Daoy (cell line): ENCODE data around the gene SDCBP2. TPM values are rescaled to one million over a fixed set of nuclear protein-coding genes. Genes with fewer than 3 reads are reported as not detected.

Source experiments
- DNase-seq: peaks from one replicate; pipeline ENCODE4 v3.0.0-alpha.2; 2015; ENCODE audit warnings: low read depth
- total RNA-seq: library from RNA; depleted of rRNA; stranded (reverse); fragments of >200 nt; shearing (Covaris generic); gene quantifications from 2 replicates; pipeline ENCODE4 v1.2.3, GENCODE V29; 2014

Gene SDCBP2
- total RNA-seq, 1 experiment from 2014 or later: 3.7 TPM

DNA sequence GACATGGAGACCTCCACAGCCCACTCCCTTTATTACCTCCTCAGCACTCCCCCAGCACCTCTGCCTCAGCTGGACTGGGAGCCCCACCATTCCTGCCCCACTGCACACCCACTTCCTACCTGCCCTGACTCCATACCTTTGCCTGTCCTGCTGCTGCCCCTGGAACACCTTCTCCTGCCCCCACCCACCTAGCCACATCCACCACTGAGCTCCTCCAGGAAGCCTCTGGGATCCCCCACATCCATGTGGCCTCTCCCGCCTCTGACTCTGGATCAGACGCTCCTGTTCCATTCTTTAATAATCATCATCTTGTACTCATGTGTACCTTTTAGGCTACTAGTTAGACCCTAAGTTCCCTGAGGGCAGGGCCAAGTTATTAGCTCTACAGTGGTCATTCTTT lies 2.2 kb upstream of the SDCBP2 start:
- no peak for DNase-seq

DNA sequence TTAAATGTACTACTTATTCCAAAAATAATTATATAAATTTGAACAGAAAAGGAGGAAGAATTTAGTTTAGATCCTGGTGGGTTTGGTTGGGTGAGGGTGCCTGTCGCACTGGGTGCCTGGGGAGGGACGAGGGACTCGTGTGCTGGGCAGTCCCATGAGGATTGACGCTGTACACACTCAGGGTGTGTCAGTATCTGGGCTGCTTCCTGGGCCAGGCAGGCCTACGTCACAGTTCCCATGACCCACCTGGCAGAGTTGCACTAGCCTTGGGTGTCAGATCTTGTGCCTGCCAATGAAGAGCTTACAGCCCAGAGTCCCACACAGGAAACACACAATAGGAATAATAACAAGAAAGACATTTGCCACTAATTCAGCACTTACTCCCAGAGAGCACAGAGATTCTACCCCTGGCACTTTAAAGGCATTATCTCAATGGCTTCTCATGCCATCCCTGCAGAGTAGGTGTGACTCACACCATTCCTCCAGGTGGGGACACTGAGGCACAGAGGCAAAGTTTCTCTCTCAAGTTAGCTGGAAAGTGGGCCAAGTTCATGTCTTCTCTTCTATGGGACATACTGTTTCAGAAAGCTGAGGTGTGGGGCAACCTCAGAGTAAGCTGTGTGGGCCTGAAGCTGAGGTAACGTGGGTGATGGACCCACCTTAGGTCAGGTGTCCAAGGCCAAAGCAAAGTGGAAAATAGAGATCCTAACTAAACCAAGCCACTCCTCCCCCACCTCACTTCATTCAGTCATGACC lies 1.3 kb upstream of the SDCBP2 start:
- DNase-seq: no peak

- DNase-seq: no peak
These were observed 886 bp downstream of the SDCBP2 start for GRCh38 chr20:1327827-1328679.

DNA sequence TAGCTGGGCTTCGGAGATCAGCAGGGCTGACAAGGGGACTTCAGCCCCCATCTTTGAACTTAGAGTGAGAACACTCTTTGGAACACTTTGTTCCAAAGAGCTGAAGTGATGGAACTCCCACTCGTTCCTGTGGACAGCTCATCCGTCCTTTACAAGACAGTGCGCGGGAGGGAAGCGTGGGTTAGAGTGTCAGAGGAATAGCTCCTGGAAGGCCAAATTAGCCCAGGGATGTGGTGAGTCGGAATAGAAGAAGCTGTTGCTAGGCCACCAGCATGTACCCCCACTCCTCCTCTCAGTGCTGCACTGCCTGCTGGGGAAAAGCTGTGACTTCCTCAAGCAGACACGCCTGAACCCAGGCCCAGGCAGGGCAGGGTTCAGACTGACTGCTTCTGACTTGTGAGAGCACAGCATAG lies 1.7 kb downstream of the SDCBP2 start:
- DNase-seq: no peak

- DNase-seq: no peak
These were observed 2.7 kb downstream of the SDCBP2 start for GRCh38 chr20:1326031-1326930.

DNA sequence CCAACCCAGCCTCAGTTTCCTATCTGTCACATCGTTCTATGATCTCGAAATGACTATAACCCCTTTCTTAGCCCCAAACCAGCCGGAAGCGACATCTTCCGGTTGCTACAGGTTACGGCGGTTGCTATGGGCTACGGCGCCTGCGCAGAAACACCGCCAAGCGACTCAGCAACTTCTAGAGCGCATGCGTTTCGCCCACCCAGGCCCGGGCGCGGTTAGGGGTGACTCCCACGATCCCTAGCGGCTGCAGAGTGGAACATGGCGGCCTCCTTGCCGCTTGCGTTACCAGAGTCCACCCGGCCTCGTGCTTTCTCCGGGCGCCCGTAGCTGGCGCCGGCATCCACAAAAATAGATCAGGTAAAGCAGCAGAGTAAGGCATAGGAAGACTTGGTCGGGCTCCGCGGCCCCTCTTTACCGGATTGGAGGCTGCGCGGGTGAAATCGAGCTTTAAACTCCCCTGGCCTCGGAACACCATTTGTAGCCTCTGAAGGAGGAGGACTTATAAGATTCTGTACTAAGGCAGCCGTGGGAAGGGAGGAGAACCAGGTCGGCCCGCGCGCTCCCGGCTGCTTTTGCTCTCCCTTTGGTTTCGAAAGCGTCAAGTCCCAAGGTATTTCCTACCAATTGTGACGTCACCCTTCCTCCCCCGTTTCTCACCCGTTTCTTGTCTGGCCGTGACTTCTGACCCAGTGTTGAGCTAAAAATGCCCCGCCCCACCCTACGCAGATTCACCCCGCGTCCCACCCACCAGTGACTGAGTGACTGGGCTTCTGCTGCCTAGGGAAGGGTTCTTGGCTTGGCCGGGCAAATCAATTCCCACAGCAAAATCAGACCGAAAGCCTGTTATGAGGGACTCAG lies 3.5 kb downstream of the SDCBP2 start:
- DNase-seq: peak; percentile 98

- DNase-seq: peak; percentile 66
These were observed 4.3 kb downstream of the SDCBP2 start for GRCh38 chr20:1324598-1325172.

DNA sequence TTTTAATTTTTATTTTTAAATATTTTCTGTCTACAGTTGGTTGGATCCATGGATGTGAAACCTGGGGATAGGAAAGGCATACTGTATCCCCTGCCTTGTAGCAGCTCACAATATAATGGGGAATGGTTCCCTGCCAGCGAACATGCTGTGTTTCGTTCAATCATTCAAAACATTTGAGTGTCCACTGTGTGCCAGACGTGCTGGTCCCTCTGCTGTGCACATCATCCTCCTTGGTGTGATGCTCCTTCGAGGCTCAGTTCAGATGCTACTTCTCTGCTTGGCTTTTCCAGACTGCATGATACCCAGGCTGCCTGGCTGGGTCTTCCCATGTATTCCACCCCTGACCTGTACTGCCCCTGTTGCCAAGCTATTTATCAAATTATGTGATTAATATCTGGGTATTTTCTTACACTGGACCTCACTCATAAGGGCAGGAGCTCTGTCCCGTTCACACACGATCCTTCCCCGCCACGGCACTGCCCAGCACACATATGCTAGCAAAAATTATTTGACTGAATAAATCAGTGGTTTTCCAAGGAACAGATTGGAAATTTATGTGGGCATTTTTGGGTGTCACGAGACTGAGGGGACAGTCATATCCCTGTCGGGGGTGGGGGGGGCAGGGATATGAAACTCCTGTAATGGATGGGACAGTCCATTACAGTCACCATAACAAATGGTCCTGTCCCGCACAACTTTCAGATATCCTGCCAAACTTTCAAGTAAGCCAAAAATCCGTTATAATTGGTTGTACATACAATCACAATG lies 4.9 kb downstream of the SDCBP2 start:
- DNase-seq: no peak

GRCh38 chr20:1323256-1323655 lies 5.7 kb downstream of the SDCBP2 start:
- peak; percentile 26 for DNase-seq

DNA sequence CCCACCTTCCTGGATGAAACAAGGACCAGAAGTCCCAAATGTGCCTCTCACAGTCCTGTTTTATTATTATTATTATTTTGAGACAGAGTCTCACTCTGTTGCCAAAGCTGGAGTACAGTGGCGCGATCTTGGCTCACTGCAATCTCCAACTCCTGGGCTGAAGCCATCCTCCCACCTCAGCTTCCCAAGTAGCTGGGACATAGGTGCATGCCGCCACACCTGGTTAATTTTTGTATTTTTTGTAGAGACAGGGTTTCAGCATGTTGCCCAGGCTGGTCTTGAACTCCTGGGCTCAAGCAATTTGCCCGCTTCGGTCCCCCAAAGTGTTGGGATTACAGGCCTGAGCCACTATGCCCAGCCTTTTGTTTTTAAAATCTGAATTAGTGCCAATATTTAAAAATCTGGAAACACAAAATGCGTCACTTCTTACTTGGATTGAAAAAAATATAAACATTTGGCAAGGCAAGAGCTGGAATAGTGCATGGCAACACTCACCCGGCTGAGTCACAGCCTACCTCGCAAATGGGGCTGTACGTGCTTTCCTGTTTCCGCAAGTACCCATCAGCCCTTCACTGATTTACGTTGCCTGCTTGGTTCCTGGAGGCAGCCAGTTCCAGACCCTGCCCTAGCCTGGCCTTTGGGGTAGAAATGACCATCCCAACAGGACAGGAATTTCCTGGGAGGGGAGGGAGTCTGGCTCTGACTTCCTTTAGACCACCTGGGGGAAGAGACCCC lies 6.3 kb downstream of the SDCBP2 start:
- peak; percentile 93 for DNase-seq

DNA sequence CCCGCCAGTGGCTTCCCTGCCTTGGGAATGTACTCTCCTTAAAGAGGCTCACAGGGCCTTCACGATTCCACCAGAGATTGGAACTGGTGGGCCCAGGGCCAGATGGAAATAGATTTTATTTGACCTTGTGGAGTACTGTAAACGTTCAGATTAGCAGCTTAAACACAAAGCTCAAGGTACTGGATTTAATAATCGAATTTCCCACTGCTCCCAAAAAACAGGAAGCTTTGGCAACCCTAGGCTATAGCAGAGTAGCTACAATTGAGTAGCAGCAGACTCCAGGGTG lies 7.3 kb downstream of the SDCBP2 start:
- DNase-seq: no peak

DNA sequence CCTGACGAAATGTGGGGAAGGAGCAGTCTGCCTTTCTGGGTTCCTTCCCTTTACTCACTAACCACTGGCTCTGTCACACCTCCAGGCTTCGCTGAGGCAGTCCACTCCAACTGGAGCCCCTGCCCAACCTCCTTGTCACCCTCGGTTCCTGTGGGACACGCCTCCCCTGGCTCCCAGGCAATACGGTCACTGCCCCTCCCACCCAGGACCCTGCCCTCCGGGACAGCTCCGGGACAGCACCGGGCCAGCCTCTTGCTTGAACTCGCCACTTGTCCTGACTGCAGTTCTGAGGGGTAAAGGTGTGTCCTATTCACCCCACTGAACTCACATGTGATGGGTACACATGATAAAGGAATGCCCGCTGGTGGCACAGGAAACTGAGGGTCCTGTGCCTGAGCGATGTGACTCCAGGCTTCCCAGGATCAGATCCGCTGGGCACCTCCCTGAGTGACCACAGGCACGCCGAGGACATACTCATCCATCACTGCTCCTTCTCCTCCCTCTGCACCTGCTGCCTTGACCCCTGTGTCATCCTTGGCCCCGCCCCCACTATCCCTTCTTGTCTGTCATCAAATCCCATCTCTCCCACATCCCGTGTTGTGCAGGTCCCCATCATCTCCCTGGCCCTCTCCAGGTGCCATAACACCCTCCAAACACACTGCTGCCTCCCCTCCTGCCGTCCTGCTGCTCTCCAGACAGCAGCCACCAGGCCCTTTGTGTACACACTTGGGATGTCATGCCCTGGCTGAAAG lies 7.9 kb downstream of the SDCBP2 start:
- no peak for DNase-seq

DNA sequence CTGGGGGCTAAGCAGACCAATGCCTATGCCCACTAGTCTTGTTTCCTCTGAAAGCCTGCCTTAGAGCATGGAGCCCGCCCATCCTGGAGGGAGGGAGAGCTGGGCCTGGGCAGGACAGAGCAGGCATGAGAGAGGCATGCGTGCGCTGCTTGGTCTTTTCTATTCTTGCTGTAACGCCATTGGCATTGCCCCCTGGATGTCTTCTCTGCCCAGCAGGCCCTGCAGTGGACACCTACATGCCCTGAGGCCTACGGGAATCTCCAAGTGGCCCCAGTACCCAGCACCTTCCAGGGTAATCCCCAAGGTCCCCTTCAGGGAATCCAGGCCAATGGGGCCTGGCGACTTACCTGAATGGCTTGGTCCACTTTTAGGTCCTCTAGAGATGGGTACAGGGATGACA lies 8.9 kb downstream of the SDCBP2 start:
- DNase-seq: no peak

- DNase-seq: no peak
These were observed 9.5 kb downstream of the SDCBP2 start for GRCh38 chr20:1319462-1319861.

DNA sequence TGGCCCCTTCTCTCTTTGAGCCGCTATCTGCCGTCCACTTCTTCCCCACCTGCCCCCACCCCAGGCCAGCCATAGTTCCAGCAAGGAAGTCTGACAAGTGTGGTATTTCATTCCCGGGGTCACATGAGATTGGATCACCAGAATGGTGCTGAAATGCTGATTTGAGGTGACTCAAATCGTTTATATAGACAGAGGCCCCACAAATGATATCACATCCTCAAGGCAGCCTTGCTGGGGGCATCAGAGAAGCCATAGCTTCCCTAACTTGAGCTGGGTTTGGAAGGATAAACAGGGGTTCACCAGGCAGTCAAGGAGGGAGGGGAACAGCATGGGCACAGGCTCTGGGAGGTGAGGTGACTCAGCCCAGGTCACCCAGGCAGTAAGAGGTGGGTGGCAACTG lies 9.9 kb downstream of the SDCBP2 start:
- DNase-seq: peak; percentile 30

GRCh38 chr20:1317545-1318255 lies 11.2 kb downstream of the SDCBP2 start:
- DNase-seq: no peak

- no peak for DNase-seq
These were observed 13.1 kb downstream of the SDCBP2 start for GRCh38 chr20:1315804-1316203.
